Stimulated activated CD4-positive, alpha-beta T cell treated with anti-CD3 and anti-CD28 coated beads, Interleukin-2, amount 100 ng/mL, for 4 hours (primary cell): Measurements from ENCODE around the gene ZBTB45.

Experiments
- DNase-seq: peaks from one replicate; pipeline ENCODE4 v3.0.0-alpha.2; 2020; ENCODE audit warnings: low read depth

Gene ZBTB45

GRCh38 chr19:58519355-58520256, at the start of gene ZBTB45:
ZBTB45 (minus strand) TSS chr19:58519810; CDS start chr19:58517673, 2,137 bp downstream.
- peak; percentile 73 for DNase-seq

GRCh38 chr19:58568453-58569130, 49.0 kb upstream of the ZBTB45 start:
- no peak for DNase-seq

- DNase-seq = no peak
Observed at GRCh38 chr19:58566989-58567388, 47.4 kb upstream of the ZBTB45 start.

- no peak for DNase-seq
Observed at GRCh38 chr19:58563823-58564222, 44.2 kb upstream of the ZBTB45 start.

- DNase-seq = no peak
Observed at GRCh38 chr19:58563034-58563573, 43.5 kb upstream of the ZBTB45 start.

GRCh38 chr19:58562122-58563033, 42.8 kb upstream of the ZBTB45 start:
- no peak for DNase-seq

GRCh38 chr19:58561373-58562121, 41.9 kb upstream of the ZBTB45 start:
- no peak for DNase-seq

- no peak for DNase-seq
Observed at GRCh38 chr19:58560921-58561320, 41.3 kb upstream of the ZBTB45 start.

- no peak for DNase-seq
Observed at GRCh38 chr19:58560007-58560887, 40.6 kb upstream of the ZBTB45 start.

- no peak for DNase-seq
Observed at GRCh38 chr19:58559275-58560006, 39.8 kb upstream of the ZBTB45 start.

GRCh38 chr19:58558623-58559274, 39.1 kb upstream of the ZBTB45 start:
- peak; percentile 98 for DNase-seq

GRCh38 chr19:58558066-58558622, 38.5 kb upstream of the ZBTB45 start, which contains the start of gene UBE2M:
UBE2M (minus strand) TSS chr19:58558611; CDS start chr19:58558381, 230 bp downstream.
- DNase-seq = peak; percentile 41

GRCh38 chr19:58557221-58558065, 37.8 kb upstream of the ZBTB45 start:
- no peak for DNase-seq

- DNase-seq = no peak
Observed at GRCh38 chr19:58556622-58557220, 37.1 kb upstream of the ZBTB45 start.

- no peak for DNase-seq
Observed at GRCh38 chr19:58555920-58556621, 36.5 kb upstream of the ZBTB45 start.

GRCh38 chr19:58555369-58555885, 35.8 kb upstream of the ZBTB45 start:
- DNase-seq = no peak
